Testis (tissue), 3 donors: ENCODE results near the gene PLA2G4C. TPM values are rescaled to one million over a fixed set of nuclear protein-coding genes. Genes with fewer than 3 reads are reported as not detected.

Source experiments
- DNase-seq: peaks from one replicate; pipeline ENCODE4 v3.0.0-alpha.2; 2019
- H3K27ac ChIP-seq, 2 donors: fragments of 200-600 bp; sonication (generic); one replicate each; pipeline ENCODE4 v1.5.1; 2019
- H3K27me3 ChIP-seq: fragments of 200-600 bp; sonication (generic); one replicate; pipeline ENCODE4 v1.5.1; 2019
- H3K36me3 ChIP-seq: fragments of 200-600 bp; sonication (generic); one replicate; pipeline ENCODE4 v1.5.1; 2017; ENCODE audit warnings: low read depth; ENCODE audit errors: missing control alignments
- H3K4me1 ChIP-seq: fragments of 200-600 bp; sonication (generic); one replicate; pipeline ENCODE4 v1.5.1; 2019
- H3K4me3 ChIP-seq, 2 donors: fragments of 200-600 bp; sonication (generic); one replicate each; pipeline ENCODE4 v1.5.1; 2017 to 2019
- H3K9me3 ChIP-seq: fragments of 200-600 bp; sonication (generic); one replicate; pipeline ENCODE4 v1.5.1; 2017
- CTCF ChIP-seq, 3 experiments: fragments of 450-650 bp in 2 of 3; fragments of 200-600 bp in 1 of 3; sonication (generic) in 1 of 3; IDR thresholded peaks; one replicate each; pipeline ENCODE4 v1.5.1; 2016 to 2019; ENCODE audit warnings: antibody characterized with exemption in 3 of 3, mild to moderate bottlenecking in 2 of 3, moderate library complexity in 1 of 3
- POLR2A ChIP-seq: fragments of 450-650 bp; IDR thresholded peaks from one replicate; pipeline ENCODE4 v1.6.1; 2017; ENCODE audit warnings: antibody characterized with exemption, mild to moderate bottlenecking, moderate library complexity
- WGBS, 2 donors: methylation state at CpG; one replicate each; pipeline ENCODE4 v1.1.5; 2018; 5-methylcytosine and 5-hydroxymethylcytosine counted together
- intact Hi-C: fragments of 100-400 bp; cut with DNase I; formaldehyde crosslinking; loops from one replicate; pipeline ENCODE4 v1.15.1; 2023; ENCODE audit warnings: low total_unique reads
- polyA plus RNA-seq: library from polyadenylated mRNA; stranded (reverse); fragments of 350-450 nt; fragmentation: Illumina TruSeq; extraction: RNeasy Lipid Tissue Mini Kit (QIAGEN cat#74804); gene quantifications from one replicate; pipeline ENCODE4 v1.2.3, GENCODE V29; 2014; ENCODE audit warnings: low read depth, low replicate concordance; ENCODE audit not compliant: insufficient read depth
- total RNA-seq, 2 donors: library from RNA; depleted of rRNA; stranded (reverse); fragments of >200 nt; gene quantifications; one replicate each; pipeline ENCODE4 v1.2.3, GENCODE V29; 2016

The PLA2G4C gene
- total and polyA plus RNA-seq, 3 donors from 2014 or later: 9.6 to 34.5 (median 28.0) TPM

GRCh38 chr19:48149430-48149829 lies 38.8 kb upstream of the PLA2G4C start:
- Histone ChIP-seq H3K36me3 (no peaks in the 10 kb centered on the region), H3K4me1 (no peaks in the 10 kb centered on the region), H3K4me3 (no peak overlapping the region), H3K9me3 (no peaks in the 10 kb centered on the region), H3K27ac (no peak overlapping the region), H3K27me3 (no peaks in the 10 kb centered on the region)
- intact Hi-C loops: no loop called here
- WGBS, 2 donors: 69 to 81% methylated on average over 3 to 6 of the region's 6 CpGs
- no peak for DNase-seq
- TF ChIP-seq POLR2A (no peak), CTCF (IDR thresholded peaks at IDR 0.05) (no peak)

- H3K27me3 ChIP-seq: no peaks in the 10 kb centered on the region
- H3K4me1 ChIP-seq: no peaks in the 10 kb centered on the region
- 97% methylated on average over 9 of the region's 9 CpGs for WGBS, 2 donors
- no peaks in the 10 kb centered on the region for H3K36me3 ChIP-seq
- DNase-seq: no peak
- H3K4me3 ChIP-seq: no peak overlapping the region
- no peak overlapping the region for H3K27ac ChIP-seq
- H3K9me3 ChIP-seq: no peaks in the 10 kb centered on the region
- intact Hi-C loops: no loop called here
- TF ChIP-seq POLR2A (no peak), CTCF (IDR thresholded peaks at IDR 0.05) (no peak)
These were observed 38.0 kb upstream of the PLA2G4C start for GRCh38 chr19:48148576-48148975.

GRCh38 chr19:48147597-48148175 lies 37.1 kb upstream of the PLA2G4C start:
- WGBS, 2 donors: 86 to 87% methylated on average over 4 of the region's 4 CpGs
- intact Hi-C loops: no loop called here

GRCh38 chr19:48139053-48139452 lies 28.4 kb upstream of the PLA2G4C start:
- Histone ChIP-seq H3K4me3 (no peak overlapping the region), H3K9me3 (no peaks in the 10 kb centered on the region), H3K36me3 (no peaks in the 10 kb centered on the region), H3K4me1 (no peaks in the 10 kb centered on the region), H3K27me3 (no peaks in the 10 kb centered on the region), H3K27ac (no peak overlapping the region)
- DNase-seq: no peak
- TF ChIP-seq POLR2A (no peak), CTCF (IDR thresholded peaks at IDR 0.05) (no peak)
- intact Hi-C loops: no loop called here
- WGBS, 2 donors: 88 to 95% methylated on average over 4 to 6 of the region's 6 CpGs

More at GRCh38 chr19:48147597-48148175, 37.1 kb upstream of the PLA2G4C start:
- no peak overlapping the region for H3K27ac ChIP-seq
- TF ChIP-seq POLR2A (no peak), CTCF (IDR thresholded peaks at IDR 0.05) (no peak)
- H3K27me3 ChIP-seq: no peaks in the 10 kb centered on the region
- H3K36me3 ChIP-seq: no peaks in the 10 kb centered on the region
- H3K4me3 ChIP-seq: no peak overlapping the region
- no peaks in the 10 kb centered on the region for H3K4me1 ChIP-seq
- no peaks in the 10 kb centered on the region for H3K9me3 ChIP-seq
- DNase-seq: no peak

GRCh38 chr19:48137411-48137810 lies 26.8 kb upstream of the PLA2G4C start:
- Histone ChIP-seq H3K27ac (no peak overlapping the region), H3K36me3 (no peaks in the 10 kb centered on the region), H3K4me1 (no peaks in the 10 kb centered on the region), H3K27me3 (no peaks in the 10 kb centered on the region), H3K9me3 (no peaks in the 10 kb centered on the region), H3K4me3 (no peak overlapping the region)
- 91 to 93% methylated on average over 21 to 25 of the region's 26 CpGs for WGBS, 2 donors
- TF ChIP-seq POLR2A (no peak), CTCF (IDR thresholded peaks at IDR 0.05) (no peak)
- intact Hi-C loops: no loop called here
- no peak for DNase-seq
